NCI-H510A (cell line): ENCODE results near the gene C1QTNF12.
"Not testable (repeated sequence)": the region's sequence is repeated elsewhere in the genome, so short reads cannot be mapped to it uniquely, and the experiment has no call there.

ENCODE experiments used
- DNase-seq: peaks from one replicate; lab custom pipeline; 2025; lab: John Stamatoyannopoulos, UW

The C1QTNF12 gene

GRCh38 chr1:1199141-1199960 lies 47.2 kb downstream of the C1QTNF12 start:
- no peak for DNase-seq

GRCh38 chr1:1198423-1199140 lies 47.9 kb downstream of the C1QTNF12 start:
- no peak for DNase-seq

- DNase-seq = no peak
Observed at GRCh38 chr1:1197551-1198422, 48.7 kb downstream of the C1QTNF12 start.

- DNase-seq = no peak
Observed at GRCh38 chr1:1197188-1197500, 49.4 kb downstream of the C1QTNF12 start.

GRCh38 chr1:1196431-1197187 lies 49.9 kb downstream of the C1QTNF12 start:
- DNase-seq = no peak

GRCh38 chr1:1195726-1196125 lies 50.8 kb downstream of the C1QTNF12 start:
- DNase-seq = not testable (repeated sequence)

- no peak for DNase-seq
Observed at GRCh38 chr1:1194723-1195122, 51.8 kb downstream of the C1QTNF12 start.
